Amygdala (tissue), 56 donors: ENCODE data around the gene DMRTC2.

ENCODE experiments used
- DNase-seq, 56 donors: peaks; one replicate each; lab custom pipeline; 2025; lab: John Stamatoyannopoulos, UW

Gene DMRTC2

DNA sequence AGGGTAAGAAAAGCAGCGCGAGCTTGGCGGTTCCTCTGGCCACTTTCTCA lies at the start of gene DMRTC2:
Gene DMRTC2 (plus strand): TSS at position 42 of the 50 bp plus-strand sequence. CDS start 2,387 bp downstream, outside the sequence.
- no peak for DNase-seq

- DNase-seq: no peak
Measured at GRCh38 chr19:41796362-41796761, 48.5 kb upstream of the DMRTC2 start, which contains the start of gene CEACAM3. Gene CEACAM3, plus strand, starts transcription at chr19:41796587. Its CDS starts 91 bp downstream, at chr19:41796678.

DNA sequence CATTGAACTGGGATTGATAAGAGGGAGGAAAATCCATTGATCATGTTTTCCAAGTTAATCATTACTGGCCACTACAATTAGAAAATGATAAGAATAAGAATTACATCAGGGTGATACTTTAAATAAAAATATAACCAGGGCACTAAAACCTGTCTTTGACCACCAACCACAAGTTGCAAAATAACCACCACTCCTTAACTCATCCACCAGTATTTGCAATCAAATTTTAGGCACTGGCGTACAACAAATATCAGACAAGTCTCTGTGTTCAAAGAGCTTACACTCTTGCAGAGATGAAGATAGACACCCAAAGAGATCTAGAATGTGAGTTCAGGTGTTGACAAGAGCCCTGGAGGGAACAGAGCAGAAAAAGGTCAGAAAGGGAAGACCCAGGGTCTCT lies 47.9 kb upstream of the DMRTC2 start:
- no peak for DNase-seq

GRCh38 chr19:41799444-41800000 lies 45.3 kb upstream of the DMRTC2 start:
- DNase-seq: no peak

GRCh38 chr19:41801031-41801430 lies 43.8 kb upstream of the DMRTC2 start:
- DNase-seq: no peak

DNA sequence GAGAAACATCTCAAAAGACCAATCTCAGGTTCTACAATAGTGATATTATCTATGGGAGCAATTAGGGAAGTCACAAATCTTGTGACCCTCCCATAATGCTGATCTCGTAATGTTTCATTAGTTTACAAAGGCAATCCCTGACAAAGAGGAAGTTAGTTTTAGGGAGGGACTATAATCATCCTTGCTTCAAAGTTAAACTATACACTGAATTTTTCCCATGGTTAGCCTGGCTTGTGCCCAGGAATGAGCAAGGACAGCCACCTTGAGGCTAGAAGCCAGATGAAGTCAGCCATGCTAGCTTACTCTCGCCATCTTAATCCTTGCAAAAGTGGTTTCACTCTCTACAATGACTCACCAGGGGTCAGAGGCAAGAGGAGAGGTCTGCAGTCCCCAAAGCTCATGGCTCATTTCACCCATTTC lies 43.0 kb upstream of the DMRTC2 start:
- no peak for DNase-seq

DNA sequence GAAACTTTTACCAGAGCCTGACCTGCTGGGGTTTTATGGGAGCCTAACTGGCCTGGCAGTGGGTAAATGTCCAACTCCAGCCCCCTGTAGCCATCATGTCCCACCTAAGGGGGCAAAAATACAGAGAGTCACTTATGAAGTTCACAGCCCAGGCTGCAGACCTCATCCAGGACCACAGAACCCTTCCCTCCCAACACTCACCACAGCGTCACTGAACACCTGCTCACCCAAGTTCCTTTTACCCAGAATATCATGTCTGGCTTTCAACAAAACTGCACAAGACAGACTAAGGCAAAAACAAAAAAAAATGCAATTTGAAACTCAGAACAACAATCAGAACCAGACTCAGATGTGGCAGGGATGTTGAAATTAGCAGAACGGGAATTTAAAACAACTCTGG lies 42.1 kb upstream of the DMRTC2 start:
- no peak for DNase-seq

- DNase-seq: no peak
Measured at GRCh38 chr19:41804336-41804735, 40.5 kb upstream of the DMRTC2 start.

DNA sequence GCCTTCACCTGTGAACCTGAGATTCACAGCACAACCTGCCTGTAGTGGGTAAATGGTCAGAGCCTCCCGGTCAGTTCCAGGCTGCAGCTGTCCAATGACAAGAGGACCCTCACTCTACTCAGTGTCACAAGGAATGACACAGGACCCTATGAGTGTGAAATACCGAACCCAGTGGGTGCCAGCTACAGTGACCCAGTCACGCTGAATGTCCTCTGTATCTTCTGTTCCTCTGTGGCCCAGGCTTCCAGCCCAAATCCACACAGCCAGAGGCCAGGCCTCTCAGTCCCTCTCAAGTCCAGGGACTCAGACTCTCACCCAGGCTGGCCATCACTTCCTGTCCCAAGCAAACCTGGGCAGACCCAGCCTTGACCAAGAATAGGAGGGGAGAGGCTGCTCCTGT lies 37.7 kb upstream of the DMRTC2 start:
- no peak for DNase-seq

DNA sequence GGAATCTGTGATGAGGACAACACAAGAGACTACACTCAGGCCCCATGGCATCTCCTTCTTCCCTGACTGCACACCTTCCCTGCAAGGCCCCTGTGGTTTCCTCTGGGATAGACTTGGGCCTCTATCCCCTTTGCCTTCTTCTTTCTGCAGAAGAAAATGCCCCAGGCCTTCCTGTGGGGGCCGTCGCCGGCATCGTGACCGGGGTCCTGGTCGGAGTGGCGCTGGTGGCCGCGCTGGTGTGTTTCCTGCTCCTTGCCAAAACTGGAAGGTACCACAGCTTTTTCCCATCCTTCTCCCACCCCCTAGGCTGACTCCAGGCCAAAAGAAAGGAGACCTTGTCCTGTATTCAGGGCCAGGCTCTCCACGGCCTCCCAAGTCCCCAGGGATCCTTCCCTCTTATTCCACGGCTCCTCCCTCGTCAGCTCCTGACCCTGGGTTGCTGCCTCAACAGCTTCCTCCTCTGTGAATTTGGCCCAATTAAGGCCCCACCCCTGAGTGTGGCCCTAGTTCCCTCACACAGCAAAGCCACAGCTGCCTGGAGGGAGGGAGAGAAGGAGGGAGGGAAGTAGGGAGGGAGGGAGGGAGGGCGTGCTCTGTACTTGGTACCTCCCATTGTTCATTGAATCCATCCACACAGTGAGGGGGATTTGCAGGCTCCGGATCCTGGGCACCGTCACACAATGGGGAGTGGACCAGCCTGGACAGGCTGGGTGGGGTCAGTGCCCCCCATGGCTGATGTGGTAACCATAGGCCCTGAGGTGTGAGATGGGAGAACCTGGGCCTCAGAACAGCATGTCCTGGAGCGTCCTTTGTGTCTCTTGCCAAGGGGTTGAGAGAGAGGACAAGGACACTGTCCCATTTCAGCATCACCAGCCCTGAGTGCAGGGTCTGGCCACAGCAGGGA lies 35.9 kb upstream of the DMRTC2 start:
- DNase-seq: no peak

DNA sequence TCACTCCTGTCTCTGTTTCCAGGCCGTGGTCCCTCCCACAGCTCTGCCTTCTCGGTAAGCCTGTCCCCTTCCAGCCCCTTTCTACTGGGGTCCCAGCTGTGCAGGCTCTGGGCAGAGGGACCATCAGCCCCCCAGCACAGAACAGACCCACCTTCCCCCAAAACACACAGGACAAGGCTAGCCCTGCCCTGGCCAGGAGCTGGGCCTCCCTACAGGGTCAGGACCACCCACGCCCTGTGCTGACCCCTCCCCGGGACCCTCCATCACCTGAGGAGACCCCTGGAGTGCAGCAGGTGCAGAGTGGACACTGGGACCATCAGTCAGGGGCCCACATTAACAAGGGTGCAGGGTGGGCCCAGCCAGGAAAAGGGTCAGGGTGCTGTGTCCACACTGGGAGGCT lies 34.5 kb upstream of the DMRTC2 start:
- no peak for DNase-seq

- DNase-seq: peak in 13 of 56 donors; percentile 0 to 40 (median 11)
Measured at GRCh38 chr19:41811036-41811435, 33.8 kb upstream of the DMRTC2 start.

DNA sequence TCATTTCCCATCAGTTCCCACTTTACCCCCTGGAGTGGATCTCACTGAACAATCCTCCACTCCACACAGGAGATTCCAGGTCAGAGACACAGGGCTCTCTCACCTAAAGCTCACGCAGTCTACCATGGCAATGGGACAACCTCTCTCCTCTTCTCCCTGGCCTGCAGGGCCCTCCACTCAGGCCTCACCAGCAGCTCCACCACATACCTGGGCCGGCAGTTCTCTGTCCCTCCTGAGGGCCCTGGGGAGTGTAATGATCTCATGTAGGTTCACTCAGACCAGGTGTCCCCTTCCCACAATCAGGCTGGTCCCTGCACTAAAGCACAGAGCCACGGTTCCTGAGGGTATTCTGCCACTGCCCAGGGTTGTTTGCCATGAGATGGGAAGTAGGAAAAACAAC lies 32.9 kb upstream of the DMRTC2 start:
- DNase-seq: no peak

GRCh38 chr19:41813911-41814310 lies 30.9 kb upstream of the DMRTC2 start:
- no peak for DNase-seq

- DNase-seq: no peak
Measured at GRCh38 chr19:41815301-41815700, 29.5 kb upstream of the DMRTC2 start.

- no peak for DNase-seq
Measured at GRCh38 chr19:41816761-41817160, 28.1 kb upstream of the DMRTC2 start.

DNA sequence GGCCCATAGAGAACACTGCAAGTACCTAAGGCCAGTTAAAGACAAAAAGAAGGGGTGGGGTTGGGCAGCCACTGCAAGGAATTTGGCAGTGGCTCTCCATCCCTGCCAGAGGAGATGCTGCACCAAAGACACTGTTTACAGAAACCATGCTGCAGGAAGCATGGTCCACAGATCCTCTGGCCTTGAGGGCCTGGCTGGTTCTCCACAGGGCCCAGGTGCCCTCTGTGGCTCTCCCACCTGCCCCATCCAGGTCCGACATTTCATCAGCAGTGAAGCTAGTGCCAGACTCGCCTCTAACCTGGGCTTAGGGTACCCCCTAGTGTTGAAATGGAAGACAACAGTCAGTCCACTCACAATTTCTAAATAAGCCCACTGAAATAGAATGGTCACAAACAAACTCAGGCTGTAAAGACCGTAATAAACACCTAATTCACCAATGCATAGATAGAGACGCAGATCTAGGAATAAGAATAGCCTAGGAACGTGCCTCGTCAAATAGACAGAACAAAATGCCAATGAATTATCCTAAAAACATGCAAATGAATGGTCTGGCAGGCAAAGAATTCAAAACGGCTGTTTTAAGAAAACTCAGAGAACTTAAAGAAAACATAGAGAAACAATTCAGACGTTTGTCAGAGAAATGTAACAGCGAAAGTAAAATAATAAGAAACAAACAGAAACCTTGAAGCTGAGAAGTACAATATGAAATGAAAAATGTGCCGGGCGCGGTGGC lies 23.7 kb upstream of the DMRTC2 start:
- peak in 5 of 56 donors; percentile 2 to 14 (median 9) for DNase-seq

DNA sequence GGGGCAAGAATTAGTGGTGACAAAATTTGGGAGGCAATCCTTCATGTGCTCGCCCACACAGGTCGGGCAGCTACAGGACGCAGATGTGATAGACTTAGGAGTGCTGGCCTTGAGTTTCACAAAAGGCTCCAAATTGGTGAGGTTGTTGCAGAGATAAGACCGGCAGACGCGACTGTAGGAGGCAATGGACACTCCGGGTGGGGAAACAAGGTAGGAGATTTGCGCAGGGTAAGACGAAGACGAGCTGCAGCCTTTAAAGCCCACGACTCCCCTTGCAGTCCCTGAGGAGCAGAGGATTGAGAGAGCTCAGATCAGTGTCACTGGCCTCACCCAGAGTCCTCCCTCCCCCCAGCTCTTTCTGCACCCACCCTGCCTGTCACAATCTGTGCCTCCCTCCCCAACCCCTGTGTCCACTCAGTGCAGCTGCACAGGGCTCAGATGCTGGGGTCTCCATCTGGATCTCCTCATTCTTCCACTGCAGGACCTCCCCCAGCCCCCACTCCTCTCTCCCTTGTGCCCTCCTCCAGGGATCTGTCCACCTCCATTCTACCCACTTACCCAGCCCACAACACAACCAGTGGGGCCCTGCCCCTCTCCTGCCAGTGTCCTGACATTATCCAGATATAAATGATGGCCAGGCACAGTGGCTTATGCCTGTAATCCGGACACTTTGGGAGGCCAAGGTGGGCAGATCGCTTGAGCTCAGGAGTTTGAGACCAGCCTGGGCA lies 6.7 kb upstream of the DMRTC2 start:
- no peak for DNase-seq

DNA sequence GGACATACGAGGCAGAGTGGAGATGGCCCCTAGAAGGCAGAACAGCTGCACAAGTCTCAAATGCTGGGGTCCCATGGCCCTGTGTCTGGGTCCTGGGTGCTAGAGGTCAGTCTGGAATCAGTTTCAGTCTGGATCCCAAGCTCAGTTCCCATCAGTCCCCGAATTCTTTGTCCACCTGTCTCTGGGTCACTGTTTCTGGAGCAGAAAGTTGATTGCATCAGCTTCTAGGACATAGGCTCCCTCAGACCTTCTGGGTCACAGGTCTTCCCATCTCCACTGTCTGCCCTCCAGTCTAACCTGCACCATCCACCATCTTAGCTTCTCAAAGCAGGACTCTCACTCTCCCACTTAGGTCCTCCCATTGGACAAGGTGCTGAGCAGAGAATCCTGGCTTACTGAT lies 5.6 kb upstream of the DMRTC2 start:
- DNase-seq: no peak

- DNase-seq: no peak
Measured at GRCh38 chr19:41843371-41843770, 1.5 kb upstream of the DMRTC2 start.

DNA sequence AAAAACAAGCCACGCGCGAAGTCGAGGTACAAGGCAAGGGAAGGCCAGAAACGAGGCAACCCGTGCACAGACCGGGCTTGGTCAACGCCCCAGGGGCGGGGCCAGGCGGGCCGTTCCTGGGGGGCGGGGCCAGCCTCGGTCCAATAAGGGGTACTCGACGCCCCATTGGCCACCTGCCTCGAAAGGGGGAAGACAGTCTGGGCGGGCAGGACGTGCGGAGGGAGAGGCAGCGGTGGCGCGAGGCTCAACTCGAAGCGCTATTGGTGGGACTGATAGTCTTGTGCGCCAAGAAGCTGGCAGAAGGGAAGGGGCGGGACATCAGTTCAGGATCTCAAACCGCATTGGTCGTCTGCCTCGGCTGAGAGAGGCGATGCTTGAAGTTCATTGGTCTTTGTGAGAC lies 241 bp upstream of the DMRTC2 start, which contains the start of gene LYPD4:
Gene LYPD4 (minus strand): TSS at position 83 of the 400 bp plus-strand sequence. CDS start 5,398 bp downstream, outside the sequence.
- DNase-seq: no peak
